HEK293T (cell line): ENCODE data around the gene GALNT13.

Experiments used
- ARNT ChIP-seq: fragments of 450-650 bp; IDR thresholded peaks from 2 replicates; pipeline ENCODE4 v1.6.1; 2017; ENCODE audit warnings: mild to moderate bottlenecking
- BHLHE40 ChIP-seq: fragments of 450-650 bp; IDR thresholded peaks from 2 replicates; pipeline ENCODE4 v1.6.1; 2016; ENCODE audit warnings: mild to moderate bottlenecking, moderate library complexity, borderline replicate concordance
- CTBP1 ChIP-seq: fragments of 450-650 bp; IDR thresholded peaks from 2 replicates; pipeline ENCODE4 v1.6.1; 2016; ENCODE audit warnings: borderline replicate concordance
- ELF4 ChIP-seq: fragments of 450-650 bp; IDR thresholded peaks from 2 replicates; pipeline ENCODE4 v1.6.1; 2017; ENCODE audit warnings: antibody characterized with exemption
- FOXA1 ChIP-seq: fragments of 450-650 bp; IDR thresholded peaks from 2 replicates; pipeline ENCODE4 v1.6.1; 2016; ENCODE audit warnings: mild to moderate bottlenecking
- FOXM1 ChIP-seq: fragments of 450-650 bp; IDR thresholded peaks from 2 replicates; pipeline ENCODE4 v1.6.1; 2017; ENCODE audit warnings: mild to moderate bottlenecking, borderline replicate concordance
- L3MBTL2 ChIP-seq: fragments of 450-650 bp; conservative IDR thresholded peaks from 2 replicates; pipeline ENCODE4 v1.6.1; 2016; ENCODE audit warnings: mild to moderate bottlenecking
- LEF1 ChIP-seq: fragments of 450-650 bp; IDR thresholded peaks from 2 replicates; pipeline ENCODE4 v1.6.1; 2017; ENCODE audit warnings: mild to moderate bottlenecking, borderline replicate concordance
- PKNOX1 ChIP-seq: fragments of 450-650 bp; IDR thresholded peaks from 2 replicates; pipeline ENCODE4 v1.6.1; 2016
- SP1 ChIP-seq: fragments of 450-650 bp; IDR thresholded peaks from 2 replicates; pipeline ENCODE4 v1.6.1; 2017
- SUZ12 ChIP-seq: fragments of 450-650 bp; IDR thresholded peaks from 2 replicates; pipeline ENCODE4 v1.6.1; 2016; ENCODE audit warnings: mild to moderate bottlenecking
- TARDBP ChIP-seq: fragments of 450-650 bp; IDR thresholded peaks from 2 replicates; pipeline ENCODE4 v1.6.1; 2016
- ZNF384 ChIP-seq: fragments of 450-650 bp; IDR thresholded peaks from 2 replicates; pipeline ENCODE4 v1.6.1; 2016

- TF ChIP-seq ARNT, result no peak
- TF ChIP-seq FOXA1, result no peak
- no peak for TF ChIP-seq SP1
- TF ChIP-seq L3MBTL2, result no peak
- TF ChIP-seq LEF1, result no peak
- no peak for TF ChIP-seq BHLHE40
- no peak for TF ChIP-seq PKNOX1
- TF ChIP-seq ELF4, result no peak
- no peak for TF ChIP-seq CTBP1
- no peak for TF ChIP-seq ZNF384
- TF ChIP-seq SUZ12, result no peak
- no peak for TF ChIP-seq TARDBP
- no peak for TF ChIP-seq FOXM1
These were observed 1.6 kb downstream of the GALNT13 start for GRCh38 chr2:153873052-153874048.
